Activated T-helper 2 cell treated with anti-CD3 and anti-CD28 coated beads, Interferon-gamma antibody, Interleukin-2, Interleukin-4, amounts not matched to agents 10 μg/mL and 5 μg/mL and 100 μg/mL, durations not matched to agents 14 hours and 24 hours and 36 hours (primary cell): ENCODE results near the gene L1CAM. TPM values are rescaled to one million over a fixed set of nuclear protein-coding genes. Genes with fewer than 3 reads are reported as not detected.

Experiments used
- DNase-seq: peaks from one replicate; pipeline ENCODE4 v3.0.0; 2021; ENCODE audit warnings: low spot score
- H3K27ac Mint-ChIP-seq: one replicate; pipeline ENCODE4 v1.8.0; 2021; ENCODE audit warnings: mixed read lengths
- H3K27me3 Mint-ChIP-seq: one replicate; pipeline ENCODE4 v1.8.0; 2021; ENCODE audit warnings: low read depth, mixed read lengths
- H3K36me3 Mint-ChIP-seq: one replicate; pipeline ENCODE4 v1.8.0; 2021; ENCODE audit warnings: low read depth, mixed read lengths
- H3K4me1 Mint-ChIP-seq: one replicate; pipeline ENCODE4 v1.8.0; 2021; ENCODE audit warnings: low read depth, mixed read lengths
- H3K4me3 Mint-ChIP-seq: one replicate; pipeline ENCODE4 v1.8.0; 2021; ENCODE audit warnings: low read depth, mild to moderate bottlenecking, moderate library complexity, mixed read lengths
- H3K9me3 Mint-ChIP-seq: one replicate; pipeline ENCODE4 v1.8.0; 2021; ENCODE audit warnings: mixed read lengths
- intact Hi-C: fragments of 100-400 bp; cut with micrococcal nuclease; formaldehyde crosslinking; loops from one replicate; pipeline ENCODE4 v1.15.1; 2023
- total RNA-seq: library from RNA; stranded (reverse); gene quantifications from 2 replicates; pipeline ENCODE4 v1.2.3, GENCODE V29; 2022

The L1CAM gene
- total RNA-seq, 1 donor from 2014 or later: 0.98 TPM

GRCh38 chrX:153920546-153920945, 34.6 kb upstream of the L1CAM start:
- Mint-ChIP-seq H3K27me3 (no peaks in the 10 kb centered on the region), H3K9me3 (no peaks in the 10 kb centered on the region), H3K27ac (no peak overlapping the region), H3K36me3 (peaks cover 59% of the 10 kb centered on the region), H3K4me1 (peaks cover 14% of the 10 kb centered on the region), H3K4me3 (no peak overlapping the region)
- no peak for DNase-seq
- intact Hi-C loops: loop anchor here (10.0 kb wide), 2 partner anchors 156 to 454 kb away; partner anchors contain the start of genes EMD, FLNA and PLXNB3

- H3K27ac Mint-ChIP-seq: no peak overlapping the region
- DNase-seq: no peak
- no peaks in the 10 kb centered on the region for H3K9me3 Mint-ChIP-seq
- H3K27me3 Mint-ChIP-seq: no peaks in the 10 kb centered on the region
- intact Hi-C loops: no loop called here
- H3K4me1 Mint-ChIP-seq: peaks cover 12% of the 10 kb centered on the region
- no peak overlapping the region for H3K4me3 Mint-ChIP-seq
- H3K36me3 Mint-ChIP-seq: peaks cover 54% of the 10 kb centered on the region
Measured at GRCh38 chrX:153919281-153919680, 33.3 kb upstream of the L1CAM start.

DNA sequence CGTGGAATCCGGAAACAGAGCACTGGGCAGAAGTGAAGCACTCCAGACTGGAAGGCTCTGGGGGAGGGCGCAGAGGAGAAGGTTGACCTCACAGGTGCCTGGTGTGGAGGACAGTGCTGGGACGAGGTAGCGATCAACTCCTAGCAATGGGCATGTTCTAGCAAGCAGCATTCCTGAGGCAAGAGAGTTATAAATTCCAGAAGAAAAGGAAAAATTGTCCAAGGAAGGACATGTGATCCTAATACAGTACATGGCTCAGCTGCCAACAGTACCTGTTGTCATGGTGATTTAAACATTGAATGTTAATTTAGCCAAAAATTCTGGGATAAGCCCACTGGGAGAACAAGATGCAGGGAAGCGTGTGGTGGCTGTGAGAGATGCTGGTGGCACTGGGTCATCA, 31.9 kb upstream of the L1CAM start:
- H3K36me3 Mint-ChIP-seq: peaks cover 44% of the 10 kb centered on the region
- no peaks in the 10 kb centered on the region for H3K9me3 Mint-ChIP-seq
- H3K27me3 Mint-ChIP-seq: no peaks in the 10 kb centered on the region
- intact Hi-C loops: no loop called here
- no peak for DNase-seq
- peaks cover 4% of the 10 kb centered on the region for H3K4me1 Mint-ChIP-seq
- no peak overlapping the region for H3K27ac Mint-ChIP-seq
- H3K4me3 Mint-ChIP-seq: no peak overlapping the region

GRCh38 chrX:153913701-153914100, 27.7 kb upstream of the L1CAM start:
- Mint-ChIP-seq H3K4me3 (no peak overlapping the region), H3K9me3 (no peaks in the 10 kb centered on the region), H3K36me3 (peaks cover 34% of the 10 kb centered on the region), H3K27ac (no peak overlapping the region), H3K27me3 (no peaks in the 10 kb centered on the region), H3K4me1 (no peaks in the 10 kb centered on the region)
- DNase-seq: no peak
- intact Hi-C loops: no loop called here

DNA sequence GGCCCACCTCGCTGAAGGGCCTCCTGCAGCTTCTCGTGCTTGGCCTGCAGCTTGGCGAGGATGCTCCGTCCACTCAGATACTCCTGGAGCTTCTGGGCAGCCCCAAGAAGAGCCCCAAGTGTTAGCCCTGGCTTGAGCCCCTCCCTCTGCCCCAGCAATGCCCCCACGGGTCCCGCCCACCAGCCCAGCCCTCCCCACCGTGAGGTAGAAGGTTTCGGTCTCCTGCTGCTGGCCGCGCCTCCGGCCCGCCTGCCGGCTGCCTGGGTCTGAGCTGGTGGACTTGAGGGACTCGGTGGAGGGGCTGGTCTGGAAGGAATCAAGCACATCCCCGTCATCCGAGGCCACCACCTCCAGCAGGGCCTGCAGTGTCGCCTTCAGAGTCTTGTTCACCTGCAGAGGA, 27.2 kb upstream of the L1CAM start:
- no peaks in the 10 kb centered on the region for H3K27me3 Mint-ChIP-seq
- intact Hi-C loops: no loop called here
- H3K4me3 Mint-ChIP-seq: no peak overlapping the region
- H3K27ac Mint-ChIP-seq: no peak overlapping the region
- no peaks in the 10 kb centered on the region for H3K4me1 Mint-ChIP-seq
- no peaks in the 10 kb centered on the region for H3K9me3 Mint-ChIP-seq
- DNase-seq: no peak
- peaks cover 29% of the 10 kb centered on the region for H3K36me3 Mint-ChIP-seq

- DNase-seq: no peak
- Mint-ChIP-seq H3K27ac (no peak overlapping the region), H3K4me1 (no peaks in the 10 kb centered on the region), H3K9me3 (no peaks in the 10 kb centered on the region), H3K4me3 (no peak overlapping the region), H3K36me3 (peaks cover 21% of the 10 kb centered on the region), H3K27me3 (no peaks in the 10 kb centered on the region)
- intact Hi-C loops: no loop called here
Measured at GRCh38 chrX:153911798-153912197, 25.8 kb upstream of the L1CAM start.

- DNase-seq: no peak
- no peaks in the 10 kb centered on the region for H3K4me1 Mint-ChIP-seq
- H3K36me3 Mint-ChIP-seq: peaks cover 10% of the 10 kb centered on the region
- no peaks in the 10 kb centered on the region for H3K9me3 Mint-ChIP-seq
- no peaks in the 10 kb centered on the region for H3K27me3 Mint-ChIP-seq
- intact Hi-C loops: no loop called here
- H3K4me3 Mint-ChIP-seq: no peak overlapping the region
- H3K27ac Mint-ChIP-seq: no peak overlapping the region
Measured at GRCh38 chrX:153910446-153910845, 24.5 kb upstream of the L1CAM start.

GRCh38 chrX:153909980-153910360, 24.0 kb upstream of the L1CAM start:
- H3K4me3 Mint-ChIP-seq: no peak overlapping the region
- no peaks in the 10 kb centered on the region for H3K4me1 Mint-ChIP-seq
- H3K36me3 Mint-ChIP-seq: peaks cover 10% of the 10 kb centered on the region
- intact Hi-C loops: no loop called here
- no peaks in the 10 kb centered on the region for H3K9me3 Mint-ChIP-seq
- DNase-seq: no peak
- no peaks in the 10 kb centered on the region for H3K27me3 Mint-ChIP-seq
- H3K27ac Mint-ChIP-seq: no peak overlapping the region

GRCh38 chrX:153909024-153909979, 23.3 kb upstream of the L1CAM start:
- Mint-ChIP-seq H3K4me3 (no peak overlapping the region), H3K9me3 (no peaks in the 10 kb centered on the region), H3K27ac (no peak overlapping the region), H3K27me3 (no peaks in the 10 kb centered on the region), H3K4me1 (no peaks in the 10 kb centered on the region), H3K36me3 (peaks cover 10% of the 10 kb centered on the region)
- intact Hi-C loops: no loop called here
- no peak for DNase-seq

DNA sequence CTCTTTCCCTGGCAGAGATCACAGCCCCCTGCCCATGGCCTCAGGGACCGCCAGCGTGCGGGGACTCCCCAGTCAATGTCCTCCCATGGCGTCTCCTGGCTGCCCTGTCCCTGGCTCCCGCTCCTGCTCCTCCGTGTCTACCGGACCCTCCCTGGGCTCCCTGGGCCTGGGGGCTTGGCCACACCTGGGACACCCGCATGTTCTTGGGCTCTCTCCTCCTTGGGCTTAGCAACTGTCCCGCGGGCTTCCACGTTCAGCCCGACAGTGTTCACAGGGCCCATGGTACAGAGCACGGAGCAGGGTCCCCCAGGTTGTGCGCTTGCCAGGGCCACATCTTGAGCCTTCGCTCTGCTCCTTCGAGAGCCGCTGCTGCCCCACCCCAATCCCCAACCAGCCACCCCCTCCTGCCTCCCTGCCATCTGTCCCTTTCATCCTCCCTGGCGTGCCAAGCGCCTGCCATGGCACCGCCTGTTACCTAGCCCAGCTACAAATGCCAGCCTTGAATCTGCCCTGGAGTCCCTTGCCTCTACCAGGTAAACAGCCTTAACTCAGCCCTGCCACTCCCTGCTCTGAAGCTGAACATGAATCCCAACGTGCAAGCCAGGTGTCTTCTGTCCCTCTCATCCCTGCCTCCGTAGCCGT, 22.4 kb upstream of the L1CAM start:
- no peak for DNase-seq
- Mint-ChIP-seq H3K9me3 (no peaks in the 10 kb centered on the region), H3K4me3 (no peak overlapping the region), H3K27ac (no peak overlapping the region), H3K36me3 (peaks cover 10% of the 10 kb centered on the region), H3K27me3 (no peaks in the 10 kb centered on the region), H3K4me1 (peaks cover 6% of the 10 kb centered on the region)
- intact Hi-C loops: no loop called here

GRCh38 chrX:153907456-153907855, 21.5 kb upstream of the L1CAM start:
- peaks cover 10% of the 10 kb centered on the region for H3K4me1 Mint-ChIP-seq
- intact Hi-C loops: no loop called here
- DNase-seq: no peak
- no peaks in the 10 kb centered on the region for H3K27me3 Mint-ChIP-seq
- no peak overlapping the region for H3K27ac Mint-ChIP-seq
- no peak overlapping the region for H3K4me3 Mint-ChIP-seq
- H3K36me3 Mint-ChIP-seq: peaks cover 10% of the 10 kb centered on the region
- no peaks in the 10 kb centered on the region for H3K9me3 Mint-ChIP-seq

GRCh38 chrX:153906126-153906917, 20.3 kb upstream of the L1CAM start:
- peaks cover 18% of the 10 kb centered on the region for H3K4me1 Mint-ChIP-seq
- no peak for DNase-seq
- no peak overlapping the region for H3K4me3 Mint-ChIP-seq
- intact Hi-C loops: no loop called here
- H3K9me3 Mint-ChIP-seq: no peaks in the 10 kb centered on the region
- peaks cover 2% of the 10 kb centered on the region for H3K36me3 Mint-ChIP-seq
- H3K27me3 Mint-ChIP-seq: no peaks in the 10 kb centered on the region
- H3K27ac Mint-ChIP-seq: no peak overlapping the region
